ENCODE measurements around the gene PPP4C.

DNA sequence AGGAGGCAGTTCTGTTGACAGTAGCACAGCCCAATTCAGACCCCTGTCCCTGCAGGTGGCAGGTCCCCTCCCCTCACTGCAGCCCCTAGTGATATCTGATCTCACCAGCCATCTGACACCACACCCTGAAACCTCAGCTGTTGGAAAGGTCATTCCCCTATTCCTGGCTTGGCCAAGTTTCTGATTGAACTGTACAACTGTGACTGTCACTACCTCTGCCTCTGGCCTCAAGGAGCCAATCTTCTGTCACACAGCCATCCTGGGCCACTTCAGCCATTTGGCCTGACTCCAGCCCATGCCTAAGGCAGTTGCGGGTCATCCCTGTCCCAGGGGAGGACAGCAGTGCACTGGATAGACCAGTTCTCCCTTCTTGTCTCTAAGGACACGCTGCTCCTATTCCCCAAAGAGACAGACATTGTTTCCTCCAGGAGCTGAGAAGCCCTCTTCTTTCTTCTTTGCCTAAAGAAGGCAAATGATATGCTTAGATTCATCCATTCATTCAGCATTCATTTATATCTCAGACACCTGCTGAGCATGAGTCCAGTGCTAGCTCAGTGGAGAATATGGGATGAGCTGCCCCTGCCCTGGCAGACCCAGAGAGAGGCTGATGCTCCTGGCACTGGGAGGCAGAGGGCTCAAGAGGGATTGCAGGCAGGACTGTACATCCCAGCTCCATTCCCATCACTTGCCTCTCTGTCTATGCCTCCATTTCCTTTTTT is 14.8 kb upstream of the PPP4C start:
- TF ChIP-seq, protein P1, sequence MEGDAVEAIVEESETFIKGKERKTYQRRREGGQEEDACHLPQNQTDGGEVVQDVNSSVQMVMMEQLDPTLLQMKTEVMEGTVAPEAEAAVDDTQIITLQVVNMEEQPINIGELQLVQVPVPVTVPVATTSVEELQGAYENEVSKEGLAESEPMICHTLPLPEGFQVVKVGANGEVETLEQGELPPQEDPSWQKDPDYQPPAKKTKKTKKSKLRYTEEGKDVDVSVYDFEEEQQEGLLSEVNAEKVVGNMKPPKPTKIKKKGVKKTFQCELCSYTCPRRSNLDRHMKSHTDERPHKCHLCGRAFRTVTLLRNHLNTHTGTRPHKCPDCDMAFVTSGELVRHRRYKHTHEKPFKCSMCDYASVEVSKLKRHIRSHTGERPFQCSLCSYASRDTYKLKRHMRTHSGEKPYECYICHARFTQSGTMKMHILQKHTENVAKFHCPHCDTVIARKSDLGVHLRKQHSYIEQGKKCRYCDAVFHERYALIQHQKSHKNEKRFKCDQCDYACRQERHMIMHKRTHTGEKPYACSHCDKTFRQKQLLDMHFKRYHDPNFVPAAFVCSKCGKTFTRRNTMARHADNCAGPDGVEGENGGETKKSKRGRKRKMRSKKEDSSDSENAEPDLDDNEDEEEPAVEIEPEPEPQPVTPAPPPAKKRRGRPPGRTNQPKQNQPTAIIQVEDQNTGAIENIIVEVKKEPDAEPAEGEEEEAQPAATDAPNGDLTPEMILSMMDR (IDR thresholded peaks at IDR 0.05; ENCODE audit: insufficient read depth, low read length, poor library complexity, severe bottlenecking): no peak
- no peak for TF ChIP-seq EZH2phosphoT487 (conservative IDR thresholded peaks at IDR 0.05; ENCODE audit: low read length)

Measured in SU-DHL-6 (cell line).